ENCODE data around the gene CRISPLD2. TPM values are rescaled to one million over a fixed set of nuclear protein-coding genes. Genes with fewer than 3 reads are reported as not detected.

The CRISPLD2 gene
- total RNA-seq, 5 donors from 2014 or later (not counting 1 experiment from before 2014, with no cell fraction given) = 0.76 to 2.8 (median 1.8) TPM

GRCh38 chr16:84788920-84789391 is 30.8 kb upstream of the CRISPLD2 start:
- H3K4me3 Mint-ChIP-seq = no peak overlapping the region
- H3K4me3 ChIP-seq (ENCODE audit: control insufficient read depth in 1 of 2, extremely low read depth in 1 of 2, low read length in 1 of 2) = no peak overlapping the region
- peaks cover 0 to 2% (median 0%) of the 10 kb centered on the region in 3 donors for H3K4me1 Mint-ChIP-seq
- H3K27ac Mint-ChIP-seq = no peak overlapping the region
- H3K27me3 Mint-ChIP-seq = no peaks in the 10 kb centered on the region
- H3K9me3 ChIP-seq = no peaks in the 10 kb centered on the region
- no peak overlapping the region for H3K27ac ChIP-seq (ENCODE audit: low read length)
- H3K4me1 ChIP-seq (ENCODE audit: control insufficient read depth in 1 of 2, extremely low read depth in 1 of 2, insufficient read depth in 2 of 2, low read length in 2 of 2) = no peaks in the 10 kb centered on the region
- DNase-seq (no peak), ATAC-seq (replicated peaks in 1 of 4) (no peak)
- peaks cover 0 to 10% of the 10 kb centered on the region in 2 donors for H3K36me3 ChIP-seq (ENCODE audit: control insufficient read depth in 2 of 2, extremely low read depth in 1 of 2, insufficient read depth in 1 of 2, low read length in 1 of 2)
- POLR2A ChIA-PET = no interaction called here
- WGBS (ENCODE audit: insufficient coverage) = 94% methylated on average over 20 of the region's 22 CpGs
- H3K9me3 Mint-ChIP-seq = no peaks in the 10 kb centered on the region
- CTCF ChIA-PET = no interaction called here
- H3K36me3 Mint-ChIP-seq = no peaks in the 10 kb centered on the region
- no peaks in the 10 kb centered on the region for H3K27me3 ChIP-seq (replicated peaks in 1 of 2; ENCODE audit: control insufficient read depth in 2 of 2, extremely low read depth in 1 of 2, insufficient read depth in 2 of 2, low read length in 1 of 2)

DNA sequence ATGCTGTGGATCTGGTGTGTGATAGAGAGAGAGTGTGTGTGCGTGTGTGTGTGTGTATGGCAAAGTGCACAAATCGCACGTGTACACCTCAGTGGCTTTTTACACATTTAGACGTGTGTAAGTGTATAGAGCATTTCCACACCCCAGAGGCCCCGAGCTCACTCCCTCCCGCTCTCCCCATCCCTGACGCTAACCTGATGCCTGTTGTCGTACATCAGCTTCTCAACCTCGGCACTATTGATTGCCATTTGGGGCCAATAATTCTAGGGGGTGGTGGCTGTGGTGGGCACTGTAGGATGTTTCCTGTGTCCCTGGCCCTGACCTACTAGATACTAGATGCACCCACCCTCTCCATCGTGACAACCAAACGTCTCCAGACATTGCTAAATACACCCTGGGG is 30.4 kb upstream of the CRISPLD2 start:
- no peaks in the 10 kb centered on the region for H3K27me3 ChIP-seq (replicated peaks in 1 of 2; ENCODE audit: control insufficient read depth in 2 of 2, extremely low read depth in 1 of 2, insufficient read depth in 2 of 2, low read length in 1 of 2)
- Mint-ChIP-seq H3K27ac (no peak overlapping the region), H3K36me3 (no peaks in the 10 kb centered on the region)

DNA sequence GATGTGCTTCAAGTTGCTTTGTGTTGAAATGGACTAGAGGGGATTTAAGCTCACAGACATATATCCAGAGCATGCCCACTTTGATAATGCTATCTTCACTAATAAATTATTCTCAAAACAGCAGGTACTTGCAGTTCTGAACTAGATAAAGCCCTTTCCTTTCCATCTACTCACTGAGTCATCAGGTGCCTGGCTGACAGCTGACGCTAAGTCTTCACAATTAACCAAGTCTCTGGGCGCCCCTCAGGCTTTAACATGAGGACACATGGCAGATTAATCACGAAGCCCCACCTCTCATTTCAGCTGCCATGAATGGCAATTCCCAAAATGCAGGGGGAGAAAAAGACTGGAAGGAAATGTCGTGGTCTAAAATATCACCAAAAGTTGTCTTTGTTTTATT is 29.5 kb upstream of the CRISPLD2 start:
- no peak overlapping the region for H3K4me3 Mint-ChIP-seq
- no peak overlapping the region for H3K27ac Mint-ChIP-seq
- CTCF ChIA-PET = no interaction called here
- peaks cover 0 to 9% of the 10 kb centered on the region in 2 donors for H3K36me3 ChIP-seq (ENCODE audit: control insufficient read depth in 2 of 2, extremely low read depth in 1 of 2, insufficient read depth in 1 of 2, low read length in 1 of 2)
- 89% methylated on average over 1 of the region's 4 CpGs for WGBS (ENCODE audit: insufficient coverage)
- ATAC-seq (replicated peaks in 1 of 4) = no peak
- H3K36me3 Mint-ChIP-seq = no peaks in the 10 kb centered on the region
- H3K27me3 Mint-ChIP-seq = no peaks in the 10 kb centered on the region
- no peak overlapping the region for H3K27ac ChIP-seq (ENCODE audit: low read length)
- H3K4me1 Mint-ChIP-seq = no peaks in the 10 kb centered on the region
- H3K27me3 ChIP-seq (replicated peaks in 1 of 2; ENCODE audit: control insufficient read depth in 2 of 2, extremely low read depth in 1 of 2, insufficient read depth in 2 of 2, low read length in 1 of 2) = no peaks in the 10 kb centered on the region
- no peak overlapping the region for H3K4me3 ChIP-seq (ENCODE audit: control insufficient read depth in 1 of 2, extremely low read depth in 1 of 2, low read length in 1 of 2)
- H3K9me3 Mint-ChIP-seq = no peaks in the 10 kb centered on the region
- POLR2A ChIA-PET = no interaction called here
- DNase-seq = no peak
- no peaks in the 10 kb centered on the region for H3K4me1 ChIP-seq (ENCODE audit: control insufficient read depth in 1 of 2, extremely low read depth in 1 of 2, insufficient read depth in 2 of 2, low read length in 2 of 2)
- H3K9me3 ChIP-seq = no peaks in the 10 kb centered on the region

More for the DNA sequence above, 30.4 kb upstream of the CRISPLD2 start:
- H3K27me3 Mint-ChIP-seq = no peaks in the 10 kb centered on the region
- peaks cover 0 to 10% of the 10 kb centered on the region in 2 donors for H3K36me3 ChIP-seq (ENCODE audit: control insufficient read depth in 2 of 2, extremely low read depth in 1 of 2, insufficient read depth in 1 of 2, low read length in 1 of 2)
- ChIA-PET CTCF (no interaction called here), POLR2A (no interaction called here)
- WGBS (ENCODE audit: insufficient coverage) = 93% methylated on average over 2 of the region's 11 CpGs
- H3K4me3 Mint-ChIP-seq = no peak overlapping the region
- H3K27ac ChIP-seq (ENCODE audit: low read length) = no peak overlapping the region
- ATAC-seq (replicated peaks in 1 of 4) = no peak
- no peak for DNase-seq
- H3K9me3 ChIP-seq = no peaks in the 10 kb centered on the region
- peaks cover 0 to 2% (median 0%) of the 10 kb centered on the region in 3 donors for H3K4me1 Mint-ChIP-seq
- H3K4me1 ChIP-seq (ENCODE audit: control insufficient read depth in 1 of 2, extremely low read depth in 1 of 2, insufficient read depth in 2 of 2, low read length in 2 of 2) = no peaks in the 10 kb centered on the region
- H3K4me3 ChIP-seq (ENCODE audit: control insufficient read depth in 1 of 2, extremely low read depth in 1 of 2, low read length in 1 of 2) = no peak overlapping the region
- no peaks in the 10 kb centered on the region for H3K9me3 Mint-ChIP-seq

DNA sequence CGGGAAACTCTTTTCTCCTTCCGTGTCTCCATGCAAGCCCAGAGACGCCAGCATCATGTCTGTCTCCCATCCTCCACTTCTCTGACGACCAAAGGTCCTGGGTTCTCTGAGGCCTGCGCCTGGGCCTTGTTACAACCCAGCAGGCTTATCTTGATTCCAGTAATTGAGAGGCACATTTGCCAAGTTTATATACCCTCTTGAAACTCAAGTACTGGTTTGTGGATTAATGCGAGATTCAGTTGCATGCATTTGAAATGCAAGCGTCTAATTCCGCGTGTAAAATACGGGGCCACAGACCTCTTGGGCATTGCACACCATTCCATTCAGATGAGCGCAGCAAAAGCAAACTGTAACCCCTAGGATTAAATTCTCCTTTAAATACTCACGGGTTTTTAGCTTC is 28.7 kb upstream of the CRISPLD2 start:
- no peak overlapping the region for H3K27ac ChIP-seq (ENCODE audit: low read length)
- Mint-ChIP-seq H3K4me3 (no peak overlapping the region), H3K27ac (no peak overlapping the region), H3K4me1 (no peaks in the 10 kb centered on the region), H3K9me3 (no peaks in the 10 kb centered on the region), H3K36me3 (no peaks in the 10 kb centered on the region), H3K27me3 (no peaks in the 10 kb centered on the region)
- no peak for ATAC-seq (replicated peaks in 1 of 4)
- DNase-seq = no peak
- WGBS (ENCODE audit: insufficient coverage) = 97% methylated on average over 7 of the region's 12 CpGs
- ChIA-PET POLR2A (no interaction called here), CTCF (interaction anchor here in 1 of 2 donors (0.5 kb wide), 1 partner anchor 39 kb away, joined by 3 read pairs; no protein-coding TSS in a partner anchor)
- H3K27me3 ChIP-seq (replicated peaks in 1 of 2; ENCODE audit: control insufficient read depth in 2 of 2, extremely low read depth in 1 of 2, insufficient read depth in 2 of 2, low read length in 1 of 2) = no peaks in the 10 kb centered on the region
- no peak overlapping the region for H3K4me3 ChIP-seq (ENCODE audit: control insufficient read depth in 1 of 2, extremely low read depth in 1 of 2, low read length in 1 of 2)
- no peaks in the 10 kb centered on the region for H3K4me1 ChIP-seq (ENCODE audit: control insufficient read depth in 1 of 2, extremely low read depth in 1 of 2, insufficient read depth in 2 of 2, low read length in 2 of 2)
- H3K9me3 ChIP-seq = no peaks in the 10 kb centered on the region
- H3K36me3 ChIP-seq (ENCODE audit: control insufficient read depth in 2 of 2, extremely low read depth in 1 of 2, insufficient read depth in 1 of 2, low read length in 1 of 2) = peaks cover 0 to 5% of the 10 kb centered on the region in 2 donors

DNA sequence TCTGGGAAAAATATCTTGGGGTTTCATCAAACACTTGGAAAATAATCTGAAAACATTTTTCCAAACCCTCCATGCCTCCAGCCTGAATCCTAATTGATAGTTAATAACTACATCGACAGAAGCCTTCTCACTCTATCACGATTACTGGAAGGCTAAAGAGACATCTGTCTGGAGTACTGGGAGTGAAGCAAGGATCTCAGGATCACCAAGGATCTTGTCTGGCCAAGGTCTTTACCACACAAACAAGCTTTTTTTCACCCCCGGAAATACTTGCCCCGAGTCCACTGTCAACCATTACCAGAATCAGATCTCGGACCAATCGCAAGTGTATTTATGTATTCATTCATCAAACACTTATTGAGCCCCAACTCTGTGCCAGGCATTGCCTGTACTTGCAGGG is 28.3 kb upstream of the CRISPLD2 start:
- H3K27ac Mint-ChIP-seq = no peak overlapping the region
- H3K4me1 Mint-ChIP-seq = no peaks in the 10 kb centered on the region
- Histone ChIP-seq H3K27ac (ENCODE audit: low read length) (no peak overlapping the region), H3K4me1 (ENCODE audit: control insufficient read depth in 1 of 2, extremely low read depth in 1 of 2, insufficient read depth in 2 of 2, low read length in 2 of 2) (no peaks in the 10 kb centered on the region), H3K9me3 (no peaks in the 10 kb centered on the region), H3K4me3 (ENCODE audit: control insufficient read depth in 1 of 2, extremely low read depth in 1 of 2, low read length in 1 of 2) (no peak overlapping the region), H3K36me3 (ENCODE audit: control insufficient read depth in 2 of 2, extremely low read depth in 1 of 2, insufficient read depth in 1 of 2, low read length in 1 of 2) (peaks cover 0 to 5% of the 10 kb centered on the region in 2 donors), H3K27me3 (replicated peaks in 1 of 2; ENCODE audit: control insufficient read depth in 2 of 2, extremely low read depth in 1 of 2, insufficient read depth in 2 of 2, low read length in 1 of 2) (no peaks in the 10 kb centered on the region)
- H3K36me3 Mint-ChIP-seq = no peaks in the 10 kb centered on the region
- ChIA-PET CTCF (interaction anchor here in 1 of 2 donors (0.5 kb wide), 1 partner anchor 39 kb away, joined by 3 read pairs; no protein-coding TSS in a partner anchor), POLR2A (no interaction called here)
- ATAC-seq (replicated peaks in 1 of 4) (no peak), DNase-seq (no peak)
- H3K4me3 Mint-ChIP-seq = no peak overlapping the region
- no CpG with 5 or more reads among the region's 6 CpGs for WGBS (ENCODE audit: insufficient coverage)
- no peaks in the 10 kb centered on the region for H3K27me3 Mint-ChIP-seq
- no peaks in the 10 kb centered on the region for H3K9me3 Mint-ChIP-seq

DNA sequence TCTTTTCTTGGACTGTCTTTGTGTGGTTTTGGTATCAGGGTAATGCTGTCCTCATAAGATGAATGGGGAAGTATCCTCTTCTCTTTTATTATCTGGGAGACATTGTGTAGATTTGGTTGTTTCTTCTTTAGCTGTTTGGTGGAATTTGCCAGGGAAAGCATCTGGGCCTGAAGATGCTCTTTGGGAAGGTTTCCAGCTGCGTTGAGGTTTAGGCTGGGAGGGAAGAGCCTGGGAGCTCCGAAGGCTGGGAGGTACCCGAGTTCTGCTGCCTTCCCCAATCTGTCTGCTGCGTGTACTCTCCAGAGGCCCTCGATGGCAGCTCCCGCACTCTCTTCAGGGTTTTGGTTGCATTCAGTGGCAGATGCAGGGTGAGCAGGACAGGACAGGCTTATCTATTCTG is 25.6 kb upstream of the CRISPLD2 start:
- no peaks in the 10 kb centered on the region for H3K4me1 ChIP-seq (ENCODE audit: control insufficient read depth in 1 of 2, extremely low read depth in 1 of 2, insufficient read depth in 2 of 2, low read length in 2 of 2)
- H3K27ac ChIP-seq (ENCODE audit: low read length) = no peak overlapping the region
- H3K27me3 Mint-ChIP-seq = no peaks in the 10 kb centered on the region
- H3K27ac Mint-ChIP-seq = no peak overlapping the region
- H3K36me3 ChIP-seq (ENCODE audit: control insufficient read depth in 2 of 2, extremely low read depth in 1 of 2, insufficient read depth in 1 of 2, low read length in 1 of 2) = no peaks in the 10 kb centered on the region
- H3K4me3 Mint-ChIP-seq = no peak overlapping the region
- no peaks in the 10 kb centered on the region for H3K9me3 Mint-ChIP-seq
- CTCF ChIA-PET = no interaction called here
- no peaks in the 10 kb centered on the region for H3K36me3 Mint-ChIP-seq
- H3K4me3 ChIP-seq (ENCODE audit: control insufficient read depth in 1 of 2, extremely low read depth in 1 of 2, low read length in 1 of 2) = no peak overlapping the region
- POLR2A ChIA-PET = no interaction called here
- ATAC-seq (replicated peaks in 1 of 4) (no peak), DNase-seq (no peak)
- no peaks in the 10 kb centered on the region for H3K9me3 ChIP-seq
- H3K27me3 ChIP-seq (replicated peaks in 1 of 2; ENCODE audit: control insufficient read depth in 2 of 2, extremely low read depth in 1 of 2, insufficient read depth in 2 of 2, low read length in 1 of 2) = no peaks in the 10 kb centered on the region
- no peaks in the 10 kb centered on the region for H3K4me1 Mint-ChIP-seq
- 93% methylated on average over 5 of the region's 6 CpGs for WGBS (ENCODE audit: insufficient coverage)

DNA sequence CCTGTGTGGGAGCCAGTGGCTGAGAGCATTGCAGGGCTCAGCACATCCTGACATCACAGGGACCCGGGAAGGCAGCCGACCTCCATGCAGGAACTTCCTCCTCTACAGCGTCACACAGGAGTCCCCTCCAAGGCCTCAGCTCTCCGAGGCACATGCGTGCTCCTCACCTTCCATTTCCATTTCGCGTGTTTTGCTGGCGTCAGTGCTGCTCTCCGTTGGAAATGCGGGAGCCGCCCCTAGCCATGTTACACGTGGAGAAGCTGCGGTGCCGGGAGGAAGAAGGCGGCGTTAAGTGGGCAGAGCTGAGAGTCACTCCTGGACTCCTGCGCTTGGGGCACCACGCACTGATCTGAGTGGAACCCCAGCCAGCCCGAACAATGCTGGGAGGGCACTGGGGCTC is 25.2 kb upstream of the CRISPLD2 start:
- Histone ChIP-seq H3K4me1 (ENCODE audit: control insufficient read depth in 1 of 2, extremely low read depth in 1 of 2, insufficient read depth in 2 of 2, low read length in 2 of 2) (no peaks in the 10 kb centered on the region), H3K9me3 (no peaks in the 10 kb centered on the region), H3K27ac (ENCODE audit: low read length) (no peak overlapping the region), H3K4me3 (ENCODE audit: control insufficient read depth in 1 of 2, extremely low read depth in 1 of 2, low read length in 1 of 2) (no peak overlapping the region), H3K27me3 (replicated peaks in 1 of 2; ENCODE audit: control insufficient read depth in 2 of 2, extremely low read depth in 1 of 2, insufficient read depth in 2 of 2, low read length in 1 of 2) (no peaks in the 10 kb centered on the region), H3K36me3 (ENCODE audit: control insufficient read depth in 2 of 2, extremely low read depth in 1 of 2, insufficient read depth in 1 of 2, low read length in 1 of 2) (no peaks in the 10 kb centered on the region)
- no peak for ATAC-seq (replicated peaks in 1 of 4)
- CTCF ChIA-PET = no interaction called here
- Mint-ChIP-seq H3K36me3 (no peaks in the 10 kb centered on the region), H3K27ac (no peak overlapping the region), H3K4me1 (no peaks in the 10 kb centered on the region), H3K9me3 (no peaks in the 10 kb centered on the region), H3K27me3 (no peaks in the 10 kb centered on the region), H3K4me3 (no peak overlapping the region)
- 94% methylated on average over 19 of the region's 19 CpGs for WGBS (ENCODE audit: insufficient coverage)
- DNase-seq = no peak
- POLR2A ChIA-PET = no interaction called here
